Mesenchymal stem cell (in vitro differentiated cells and primary cell): Measurements from ENCODE around the gene MED15.

ENCODE experiments used
- DNase-seq: peaks from one replicate; pipeline ENCODE4 v3.0.0-alpha.2; 2013
- H2AFZ ChIP-seq: one replicate; pipeline ENCODE4 v1.6.1; 2013; ENCODE audit warnings: low read depth, mild to moderate bottlenecking, control low read depth, inconsistent platforms, low read length, moderate library complexity
- H2AK5ac ChIP-seq: 2 replicates; pipeline ENCODE4 v1.6.1; 2013; ENCODE audit warnings: low read length, moderate library complexity, mild to moderate bottlenecking, inconsistent platforms; ENCODE audit not compliant: severe bottlenecking
- H2BK120ac ChIP-seq: one replicate; pipeline ENCODE4 v1.6.1; 2013; ENCODE audit warnings: low read depth, mild to moderate bottlenecking, inconsistent platforms, low read length, moderate library complexity
- H2BK12ac ChIP-seq, 2 experiments: one replicate each; pipeline ENCODE4 v1.6.1; 2013; ENCODE audit warnings: inconsistent platforms in 2 of 2, low read length in 2 of 2, mild to moderate bottlenecking in 2 of 2, moderate library complexity in 2 of 2, control low read depth in 1 of 2
- H2BK15ac ChIP-seq: one replicate; pipeline ENCODE4 v1.6.1; 2013; ENCODE audit warnings: mild to moderate bottlenecking, low read depth, inconsistent platforms; ENCODE audit not compliant: poor library complexity, severe bottlenecking
- H2BK5ac ChIP-seq: 2 replicates; pipeline ENCODE4 v1.6.1; 2013; ENCODE audit warnings: low read depth, mild to moderate bottlenecking, low read length, control low read depth, inconsistent platforms; ENCODE audit not compliant: poor library complexity, severe bottlenecking
- H3K14ac ChIP-seq, 2 experiments: one replicate each; pipeline ENCODE4 v1.6.1; 2013; ENCODE audit warnings: inconsistent platforms in 2 of 2, low read length in 2 of 2, control low read depth in 1 of 2, mild to moderate bottlenecking in 1 of 2, moderate library complexity in 1 of 2
- H3K18ac ChIP-seq, 2 experiments: one replicate each; pipeline ENCODE4 v1.6.1; 2013; ENCODE audit warnings: inconsistent platforms in 2 of 2, low read length in 2 of 2, control low read depth in 1 of 2, low read depth in 1 of 2, mild to moderate bottlenecking in 1 of 2
- H3K23ac ChIP-seq, 2 experiments: one replicate each; pipeline ENCODE4 v1.6.1; 2013; ENCODE audit warnings: inconsistent platforms in 2 of 2, low read length in 2 of 2, mild to moderate bottlenecking in 2 of 2, moderate library complexity in 2 of 2, control low read depth in 1 of 2
- H3K27ac ChIP-seq: 2 replicates; pipeline ENCODE4 v1.5.1; 2013; ENCODE audit warnings: mild to moderate bottlenecking, moderate library complexity, low read length, control low read depth, inconsistent platforms; ENCODE audit not compliant: poor library complexity, severe bottlenecking
- H3K27me3 ChIP-seq, 2 experiments: 2 replicates each; pipeline versions ENCODE4 v1.6.1 to v1.7.0; 2013; ENCODE audit warnings: low read length in 2 of 2, mild to moderate bottlenecking in 2 of 2, moderate library complexity in 2 of 2, control low read depth in 1 of 2, inconsistent platforms in 1 of 2; ENCODE audit not compliant: control insufficient read depth in 1 of 2, insufficient read depth in 1 of 2
- H3K36me3 ChIP-seq, 2 experiments: 2 replicates each; pipeline versions ENCODE4 v1.6.1 to v1.7.0; 2013; ENCODE audit warnings: low read length in 2 of 2, control low read depth in 1 of 2, inconsistent platforms in 1 of 2, low read depth in 1 of 2, mild to moderate bottlenecking in 1 of 2; ENCODE audit not compliant: insufficient read depth in 2 of 2, control insufficient read depth in 1 of 2
- H3K4ac ChIP-seq, 2 experiments: one replicate each; pipeline ENCODE4 v1.6.1; 2013; ENCODE audit warnings: inconsistent platforms in 2 of 2, low read length in 2 of 2, mild to moderate bottlenecking in 2 of 2, moderate library complexity in 2 of 2, control low read depth in 1 of 2, low read depth in 1 of 2
- H3K4me1 ChIP-seq: 2 replicates; pipeline ENCODE4 v1.6.1; 2013; ENCODE audit warnings: low read depth, low read length, control low read depth; ENCODE audit not compliant: control insufficient read depth, insufficient read depth
- H3K4me2 ChIP-seq: 2 replicates; pipeline ENCODE4 v1.6.1; 2013; ENCODE audit warnings: low read length, mild to moderate bottlenecking, inconsistent platforms; ENCODE audit not compliant: poor library complexity, severe bottlenecking
- H3K4me3 ChIP-seq, 2 experiments: 2 replicates each; pipeline versions ENCODE4 v1.5.1 to v1.7.0; 2013; ENCODE audit warnings: low read length in 2 of 2, mild to moderate bottlenecking in 2 of 2, control low read depth in 1 of 2, low read depth in 1 of 2; ENCODE audit not compliant: insufficient read depth in 1 of 2
- H3K79me1 ChIP-seq: replicated peaks from 2 replicates; pipeline ENCODE4 v1.6.1; 2013; ENCODE audit warnings: mild to moderate bottlenecking, control low read depth, low read length, inconsistent platforms; ENCODE audit not compliant: poor library complexity, severe bottlenecking
- H3K9ac ChIP-seq: 2 replicates; pipeline ENCODE4 v1.7.0; 2013; ENCODE audit warnings: mild to moderate bottlenecking, low read length, moderate library complexity
- H3K9me3 ChIP-seq: 2 replicates; pipeline ENCODE4 v1.7.0; 2013; ENCODE audit warnings: mild to moderate bottlenecking, low read length; ENCODE audit not compliant: control insufficient read depth
- H4K8ac ChIP-seq: one replicate; pipeline ENCODE4 v1.6.1; 2013; ENCODE audit warnings: inconsistent platforms, mild to moderate bottlenecking, low read length, moderate library complexity
- H4K91ac ChIP-seq: one replicate; pipeline ENCODE4 v1.6.1; 2013; ENCODE audit warnings: mild to moderate bottlenecking, low read length, inconsistent platforms
- WGBS: methylation state at CpG from one replicate; pipeline ENCODE4 v1.1.7; 2013; ENCODE audit warnings: mixed read lengths; 5-methylcytosine and 5-hydroxymethylcytosine counted together

Gene MED15

GRCh38 chr22:20624161-20624616 lies 116.8 kb downstream of the MED15 start:
- no peaks in the 10 kb centered on the region for H3K36me3 ChIP-seq
- no peak overlapping the region for H4K91ac ChIP-seq
- no peak overlapping the region for H3K14ac ChIP-seq
- no peak overlapping the region for H4K8ac ChIP-seq
- H3K79me1 ChIP-seq = no peaks in the 10 kb centered on the region
- H2AFZ ChIP-seq = no peak overlapping the region
- H3K9ac ChIP-seq = no peak overlapping the region
- H3K23ac ChIP-seq = no peak overlapping the region
- no peak overlapping the region for H2BK120ac ChIP-seq
- 81% methylated on average over 5 of the region's 5 CpGs for WGBS
- no peak overlapping the region for H3K4ac ChIP-seq
- DNase-seq = peak; percentile 4
- H3K4me1 ChIP-seq = no peaks in the 10 kb centered on the region
- no peak overlapping the region for H2AK5ac ChIP-seq
- no peak overlapping the region for H2BK15ac ChIP-seq
- H3K18ac ChIP-seq = no peak overlapping the region
- no peak overlapping the region for H3K4me2 ChIP-seq
- H2BK12ac ChIP-seq = no peak overlapping the region
- H3K27me3 ChIP-seq = peaks cover 21 to 55% of the 10 kb centered on the region in 2 experiments
- no peaks in the 10 kb centered on the region for H3K9me3 ChIP-seq
- H2BK5ac ChIP-seq = no peak overlapping the region
- no peak overlapping the region for H3K4me3 ChIP-seq
- H3K27ac ChIP-seq = no peak overlapping the region

- Histone ChIP-seq H2BK120ac (no peak overlapping the region), H3K9ac (no peak overlapping the region), H4K8ac (no peak overlapping the region), H3K23ac (no peak overlapping the region), H2AK5ac (no peak overlapping the region), H3K4me3 (no peak overlapping the region), H2AFZ (no peak overlapping the region), H3K79me1 (no peaks in the 10 kb centered on the region), H3K18ac (no peak overlapping the region), H3K4ac (no peak overlapping the region), H3K27me3 (peaks cover 29 to 62% of the 10 kb centered on the region in 2 experiments), H3K4me1 (no peaks in the 10 kb centered on the region), H3K9me3 (no peaks in the 10 kb centered on the region), H4K91ac (no peak overlapping the region), H2BK12ac (no peak overlapping the region), H3K14ac (no peak overlapping the region), H2BK5ac (no peak overlapping the region), H3K4me2 (no peak overlapping the region), H2BK15ac (no peak overlapping the region), H3K27ac (no peak overlapping the region), H3K36me3 (no peaks in the 10 kb centered on the region)
- WGBS = 84% methylated on average over 3 of the region's 4 CpGs
- no peak for DNase-seq
Measured at GRCh38 chr22:20625270-20625669, 117.9 kb downstream of the MED15 start.

- no peak overlapping the region for H3K23ac ChIP-seq
- H3K9me3 ChIP-seq = no peaks in the 10 kb centered on the region
- no peak overlapping the region for H2BK120ac ChIP-seq
- DNase-seq = no peak
- no peak overlapping the region for H2BK15ac ChIP-seq
- H3K4me2 ChIP-seq = no peak overlapping the region
- peaks cover 36 to 58% of the 10 kb centered on the region in 2 experiments for H3K27me3 ChIP-seq
- H3K27ac ChIP-seq = no peak overlapping the region
- H3K9ac ChIP-seq = no peak overlapping the region
- H2BK5ac ChIP-seq = no peak overlapping the region
- H3K36me3 ChIP-seq = no peaks in the 10 kb centered on the region
- no peak overlapping the region for H3K4me3 ChIP-seq
- H4K91ac ChIP-seq = no peak overlapping the region
- H3K14ac ChIP-seq = no peak overlapping the region
- no peak overlapping the region for H3K18ac ChIP-seq
- H2AK5ac ChIP-seq = no peak overlapping the region
- WGBS = 95% methylated on average over 4 of the region's 4 CpGs
- H3K79me1 ChIP-seq = no peaks in the 10 kb centered on the region
- H2AFZ ChIP-seq = no peak overlapping the region
- no peak overlapping the region for H4K8ac ChIP-seq
- no peak overlapping the region for H3K4ac ChIP-seq
- no peaks in the 10 kb centered on the region for H3K4me1 ChIP-seq
- H2BK12ac ChIP-seq = no peak overlapping the region
Measured at GRCh38 chr22:20626811-20627210, 119.4 kb downstream of the MED15 start.

GRCh38 chr22:20627432-20627831 lies 120.0 kb downstream of the MED15 start:
- H3K14ac ChIP-seq = no peak overlapping the region
- H4K8ac ChIP-seq = no peak overlapping the region
- H3K27me3 ChIP-seq = peaks cover 40 to 61% of the 10 kb centered on the region in 2 experiments
- H3K18ac ChIP-seq = no peak overlapping the region
- no peak overlapping the region for H3K4ac ChIP-seq
- no peak overlapping the region for H3K4me3 ChIP-seq
- no peak overlapping the region for H2AFZ ChIP-seq
- H3K23ac ChIP-seq = no peak overlapping the region
- no peak overlapping the region for H2AK5ac ChIP-seq
- no peaks in the 10 kb centered on the region for H3K9me3 ChIP-seq
- H2BK5ac ChIP-seq = no peak overlapping the region
- DNase-seq = no peak
- no peak overlapping the region for H3K27ac ChIP-seq
- no peak overlapping the region for H3K9ac ChIP-seq
- H3K4me2 ChIP-seq = no peak overlapping the region
- no peak overlapping the region for H2BK15ac ChIP-seq
- no peak overlapping the region for H2BK12ac ChIP-seq
- 91% methylated on average over 5 of the region's 5 CpGs for WGBS
- no peaks in the 10 kb centered on the region for H3K4me1 ChIP-seq
- H3K79me1 ChIP-seq = no peaks in the 10 kb centered on the region
- H3K36me3 ChIP-seq = no peaks in the 10 kb centered on the region
- no peak overlapping the region for H4K91ac ChIP-seq
- H2BK120ac ChIP-seq = no peak overlapping the region
